Smooth muscle cell of bladder (primary cell): Measurements from ENCODE around the gene ATAD5. TPM values are rescaled to one million over a fixed set of nuclear protein-coding genes. Genes with fewer than 3 reads are reported as not detected.

ENCODE experiments used
- total RNA-seq: library from RNA; depleted of rRNA; stranded (reverse); fragments of >200 nt; gene quantifications from 2 replicates; pipeline ENCODE4 v1.2.3, GENCODE V29; 2014

ATAD5 gene, protein sequence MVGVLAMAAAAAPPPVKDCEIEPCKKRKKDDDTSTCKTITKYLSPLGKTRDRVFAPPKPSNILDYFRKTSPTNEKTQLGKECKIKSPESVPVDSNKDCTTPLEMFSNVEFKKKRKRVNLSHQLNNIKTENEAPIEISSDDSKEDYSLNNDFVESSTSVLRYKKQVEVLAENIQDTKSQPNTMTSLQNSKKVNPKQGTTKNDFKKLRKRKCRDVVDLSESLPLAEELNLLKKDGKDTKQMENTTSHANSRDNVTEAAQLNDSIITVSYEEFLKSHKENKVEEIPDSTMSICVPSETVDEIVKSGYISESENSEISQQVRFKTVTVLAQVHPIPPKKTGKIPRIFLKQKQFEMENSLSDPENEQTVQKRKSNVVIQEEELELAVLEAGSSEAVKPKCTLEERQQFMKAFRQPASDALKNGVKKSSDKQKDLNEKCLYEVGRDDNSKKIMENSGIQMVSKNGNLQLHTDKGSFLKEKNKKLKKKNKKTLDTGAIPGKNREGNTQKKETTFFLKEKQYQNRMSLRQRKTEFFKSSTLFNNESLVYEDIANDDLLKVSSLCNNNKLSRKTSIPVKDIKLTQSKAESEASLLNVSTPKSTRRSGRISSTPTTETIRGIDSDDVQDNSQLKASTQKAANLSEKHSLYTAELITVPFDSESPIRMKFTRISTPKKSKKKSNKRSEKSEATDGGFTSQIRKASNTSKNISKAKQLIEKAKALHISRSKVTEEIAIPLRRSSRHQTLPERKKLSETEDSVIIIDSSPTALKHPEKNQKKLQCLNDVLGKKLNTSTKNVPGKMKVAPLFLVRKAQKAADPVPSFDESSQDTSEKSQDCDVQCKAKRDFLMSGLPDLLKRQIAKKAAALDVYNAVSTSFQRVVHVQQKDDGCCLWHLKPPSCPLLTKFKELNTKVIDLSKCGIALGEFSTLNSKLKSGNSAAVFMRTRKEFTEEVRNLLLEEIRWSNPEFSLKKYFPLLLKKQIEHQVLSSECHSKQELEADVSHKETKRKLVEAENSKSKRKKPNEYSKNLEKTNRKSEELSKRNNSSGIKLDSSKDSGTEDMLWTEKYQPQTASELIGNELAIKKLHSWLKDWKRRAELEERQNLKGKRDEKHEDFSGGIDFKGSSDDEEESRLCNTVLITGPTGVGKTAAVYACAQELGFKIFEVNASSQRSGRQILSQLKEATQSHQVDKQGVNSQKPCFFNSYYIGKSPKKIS (N-terminal part only)
- 0.43 and 0.55 TPM in 2 replicates for total RNA-seq

DNA sequence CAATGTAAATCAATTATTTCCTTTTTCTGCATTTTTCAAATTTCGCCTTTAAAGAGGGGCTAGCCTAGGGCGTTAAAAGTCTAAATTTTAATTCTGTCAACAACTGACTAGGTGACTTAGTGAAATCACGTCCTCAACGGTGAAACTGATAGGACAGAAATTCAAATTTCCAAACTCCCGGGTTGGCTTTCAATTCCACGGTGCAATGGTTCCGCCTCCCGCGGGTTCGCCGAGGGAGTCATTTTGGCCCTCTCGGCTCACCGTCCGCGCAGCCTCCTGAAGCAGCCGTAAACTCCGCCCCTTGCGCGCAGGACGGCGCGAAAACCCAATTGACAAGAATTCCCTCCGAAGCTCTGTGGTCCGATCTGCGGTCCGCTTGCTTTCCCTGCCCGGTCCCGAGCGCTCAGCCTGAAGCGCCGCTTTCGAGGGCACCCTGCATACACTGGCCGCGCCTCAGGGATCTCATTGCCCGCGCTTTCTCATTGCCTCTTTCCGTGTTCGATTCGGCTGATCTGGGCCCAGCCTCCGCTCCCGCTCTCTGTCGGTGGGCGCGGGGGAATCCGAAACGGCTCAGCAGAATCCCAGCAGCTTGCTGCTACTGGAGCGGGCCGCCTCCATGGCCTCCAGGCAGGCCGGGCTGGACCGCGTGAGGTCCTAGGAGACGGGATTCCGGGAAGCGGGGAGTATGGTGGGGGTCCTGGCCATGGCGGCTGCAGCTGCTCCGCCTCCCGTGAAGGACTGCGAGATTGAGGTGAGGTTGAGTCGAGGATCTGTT, at the start of gene ATAD5:
Gene ATAD5 (plus strand): TSS at position 304 of the 775 bp plus-strand sequence. CDS start 382 bp downstream, at position 686.

DNA sequence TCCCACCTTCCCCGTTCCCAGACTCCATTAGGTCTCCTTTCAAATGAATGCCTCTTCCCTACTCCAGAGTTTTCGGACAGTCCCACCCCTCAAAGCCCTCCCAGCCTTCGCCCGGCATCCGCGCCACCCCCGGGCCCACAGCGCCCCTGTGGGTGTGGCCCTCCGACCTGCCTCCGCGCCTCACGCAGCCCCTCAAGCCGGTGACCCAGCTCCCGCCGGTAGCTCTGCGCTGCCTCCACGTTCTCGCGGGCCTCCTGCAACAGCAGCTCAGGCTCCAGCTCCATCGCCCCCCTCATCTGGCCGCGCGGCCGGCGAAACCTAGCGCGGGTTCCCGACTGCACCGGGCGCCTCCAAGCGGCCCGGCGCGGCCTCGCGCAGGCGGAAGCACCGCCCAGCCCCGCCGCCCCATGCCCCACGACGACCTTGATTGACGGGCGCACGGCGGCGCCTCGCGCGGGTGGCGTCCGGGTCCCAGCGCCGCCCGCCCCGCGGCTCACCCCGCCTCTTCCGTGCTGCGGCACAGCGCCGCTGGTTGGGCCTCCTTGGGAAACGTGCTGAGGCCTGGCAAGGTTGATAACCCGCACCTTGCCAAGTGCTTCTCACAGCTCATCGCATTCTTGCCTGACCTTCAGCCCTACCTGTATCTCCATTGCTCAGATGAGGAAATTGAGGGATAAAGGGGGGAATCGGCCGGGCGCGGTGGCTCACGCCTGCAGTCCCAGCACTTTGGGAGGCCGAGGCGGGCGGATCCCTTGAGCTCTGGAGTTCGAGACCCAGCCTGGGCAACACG, 7.2 kb upstream of the ATAD5 start, which contains the start of gene CRLF3:
Gene CRLF3 (minus strand): TSS at position 337 of the 790 bp plus-strand sequence. CDS start 41 bp downstream, at position 296.

DNA sequence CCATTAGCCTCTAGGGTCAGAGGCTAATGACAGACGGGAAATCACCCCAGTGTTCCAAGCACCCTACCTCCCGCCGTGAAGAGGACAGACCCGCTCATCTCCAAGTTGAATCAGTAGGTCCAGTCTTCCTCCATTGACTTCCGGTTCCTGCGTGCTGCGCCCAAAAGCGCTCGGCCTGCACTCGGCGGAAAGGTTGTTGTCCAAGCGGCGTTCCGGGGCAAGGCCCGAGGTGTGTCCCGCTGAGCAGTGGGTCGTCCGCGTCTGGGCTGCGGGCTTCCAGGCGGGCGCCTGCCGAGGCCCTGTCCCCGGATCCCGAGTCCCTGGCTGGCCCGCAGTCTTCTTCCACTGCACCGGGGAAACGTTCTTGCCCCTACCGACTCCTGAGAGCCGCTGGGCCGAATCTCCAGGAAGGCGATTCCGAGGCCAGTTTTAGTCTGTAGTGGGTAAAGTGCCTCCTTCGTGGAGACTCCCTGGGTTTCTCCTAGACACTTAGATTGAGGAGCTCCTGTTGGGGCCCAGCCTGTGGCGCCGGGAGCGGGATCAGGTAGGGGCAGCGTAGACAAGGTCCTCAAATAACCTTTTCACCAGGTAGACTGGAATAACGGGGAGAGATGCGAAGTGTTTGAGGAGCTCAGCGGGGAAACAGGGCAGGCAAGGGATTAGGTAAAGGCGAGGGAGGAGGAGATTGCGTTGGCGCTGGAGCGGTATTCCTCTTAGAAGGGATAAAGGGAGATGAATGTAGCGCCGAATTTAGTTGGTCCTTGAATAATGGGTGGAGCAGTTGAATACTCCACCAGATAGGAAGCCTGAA, 74.5 kb downstream of the ATAD5 start, which contains the start of gene TEFM:
Gene TEFM (minus strand): TSS at position 138 of the 811 bp plus-strand sequence. CDS start 40 bp downstream, at position 98.

DNA sequence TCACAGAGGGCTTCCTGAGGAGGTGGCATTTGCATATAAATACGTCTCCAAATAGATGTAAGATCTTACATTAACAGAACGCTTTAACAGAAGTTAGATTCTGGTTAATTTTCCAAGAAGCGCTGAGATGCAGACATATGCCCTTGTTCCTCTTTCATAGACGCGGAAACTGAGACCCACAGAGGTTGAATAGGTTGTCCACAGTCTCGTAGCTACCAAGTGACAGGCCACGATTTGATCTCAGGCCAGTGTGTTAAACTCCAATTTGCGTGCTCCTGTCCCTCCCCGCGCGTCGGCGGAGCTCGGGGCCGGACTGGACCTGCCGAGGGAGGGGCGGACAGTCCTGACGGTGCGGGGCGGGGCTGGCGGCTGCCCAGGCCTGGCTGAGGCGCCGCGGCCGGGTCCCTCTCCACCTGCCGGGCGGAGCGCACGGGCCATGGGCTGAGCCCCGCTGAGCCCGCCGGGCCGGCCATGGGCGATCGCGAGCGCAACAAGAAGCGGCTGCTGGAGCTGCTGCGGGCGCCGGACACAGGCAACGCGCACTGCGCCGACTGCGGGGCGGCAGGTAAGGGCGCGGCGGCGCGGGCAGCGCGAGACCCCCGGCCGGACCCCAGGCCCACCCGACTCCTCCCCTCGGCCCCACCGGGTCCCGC, 89.9 kb downstream of the ATAD5 start, which contains the start of gene ADAP2:
Gene ADAP2 (plus strand): TSS at position 402 of the 653 bp plus-strand sequence. CDS start 70 bp downstream, at position 472.

Other genes starting within 250 kb of the ATAD5 start
- gene CRLF3, start 7.3 kb upstream of the ATAD5 start, total RNA-seq, result 9.5 and 9.9 TPM in 2 replicates
- 6.8 and 10.2 TPM in 2 replicates for gene TEFM, start 74.3 kb downstream of the ATAD5 start, total RNA-seq
- gene ADAP2, start 90.0 kb downstream of the ATAD5 start, total RNA-seq, result 0.57 and 0.83 TPM in 2 replicates
- 9.7 and 11.3 TPM in 2 replicates for gene RNF135, start 139.1 kb downstream of the ATAD5 start, total RNA-seq